Metanephros (tissue), 1 donor: ENCODE data around the gene TMED7. TPM values are rescaled to one million over a fixed set of nuclear protein-coding genes. Genes with fewer than 3 reads are reported as not detected.

Experiments
- total RNA-seq: library from RNA; depleted of rRNA; stranded (reverse); fragments of >200 nt; gene quantifications from one replicate; pipeline ENCODE4 v1.2.3, GENCODE V29; 2014

The TMED7 gene
- 132 TPM for total RNA-seq

GRCh38 chr5:115625579-115626444 lies at the start of gene TMED7:
Gene TMED7, minus strand, starts transcription at chr5:115626036. Its CDS starts 244 bp downstream, at chr5:115625792.

DNA sequence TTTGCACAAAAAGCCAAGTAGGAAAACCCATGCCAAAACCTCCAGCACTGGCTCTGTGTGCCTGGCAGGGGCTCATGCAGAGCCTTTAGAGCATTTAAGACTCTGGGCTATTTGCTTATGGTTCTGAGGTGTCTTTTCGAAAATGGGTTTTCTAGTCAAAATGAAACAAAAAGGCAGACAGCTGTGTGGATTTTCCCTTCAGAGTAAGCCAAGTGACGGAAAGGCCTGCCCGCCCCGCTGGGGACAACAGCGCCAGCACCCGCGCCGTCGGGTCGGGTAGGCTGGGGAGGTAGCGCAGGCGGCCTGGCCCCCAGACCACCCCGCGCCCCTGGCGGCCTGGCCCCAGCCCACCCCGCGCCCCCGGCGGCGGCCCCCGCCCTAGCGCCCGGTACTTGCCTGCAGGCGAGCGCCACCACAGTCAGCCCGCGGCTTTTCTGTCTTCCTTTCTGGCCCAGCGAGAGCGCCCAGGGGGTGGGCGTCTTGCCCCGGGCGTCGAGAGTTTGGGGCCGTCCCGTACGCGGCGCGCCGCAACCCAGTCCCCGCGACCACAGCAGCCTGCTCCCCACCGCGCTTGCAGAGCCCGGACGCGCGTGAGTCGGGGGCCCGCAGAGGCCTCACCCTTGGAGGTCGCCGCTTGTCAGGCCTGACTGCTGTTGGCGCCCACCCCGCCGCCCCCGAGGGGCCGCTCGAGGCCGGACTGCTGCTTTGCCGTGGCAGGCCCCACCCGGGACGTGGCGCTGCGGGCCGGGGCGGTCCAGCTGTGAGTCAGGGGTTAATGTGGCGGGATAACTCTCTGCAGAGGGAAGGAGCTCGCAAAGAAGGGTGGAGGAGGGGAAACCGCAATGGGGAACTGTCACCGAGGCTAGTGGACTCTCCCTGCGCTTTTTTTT lies 23.9 kb downstream of the TMED7 start, which contains the start of gene TICAM2:
Gene TICAM2 (minus strand): TSS at position 779 of the 890 bp plus-strand sequence. CDS start 21,223 bp downstream, outside the sequence.

Other genes starting within 250 kb of the TMED7 start
- 34.7 TPM for gene FEM1C, start 81.3 kb downstream of the TMED7 start, total RNA-seq
- gene TICAM2, start 23.6 kb downstream of the TMED7 start, total RNA-seq: 2.9 TPM
- gene CDO1, start 190.6 kb upstream of the TMED7 start, total RNA-seq: 70.7 TPM
- gene ATG12, start 215.5 kb upstream of the TMED7 start, total RNA-seq: 39.5 TPM
- gene AP3S1, start 215.9 kb upstream of the TMED7 start, total RNA-seq: 39.4 TPM